Adrenal gland (tissue), 12 donors: ENCODE results near the gene TEAD1. TPM values are rescaled to one million over a fixed set of nuclear protein-coding genes. Genes with fewer than 3 reads are reported as not detected.

Source experiments
- DNase-seq, 7 donors: peaks; one replicate each; pipeline ENCODE4 v3.0.0-alpha.2; 2019 to 2020
- H3K27ac ChIP-seq, 5 donors: fragments of 200-600 bp; sonication (generic) in 4 of 5; 1 replicate in 3 of 5; 2 replicates in 2 of 5; pipeline versions ENCODE4 v1.5.1 to v1.8.0; 2016 to 2020; ENCODE audit warnings: mild to moderate bottlenecking in 1 of 5
- H3K27me3 ChIP-seq: fragments of 200-600 bp; 2 replicates; pipeline ENCODE4 v1.8.0; 2021
- H3K36me3 ChIP-seq, 2 donors: fragments of 200-600 bp; replicated peaks in 1 of 2; 1 replicate in 1 of 2; 2 replicates in 1 of 2; pipeline versions ENCODE4 v1.5.1 to v1.8.0; 2018 to 2022
- H3K4me1 ChIP-seq, 2 donors: fragments of 200-600 bp; replicated peaks in 1 of 2; 1 replicate in 1 of 2; 2 replicates in 1 of 2; pipeline versions ENCODE4 v1.5.1 to v1.8.0; 2018 to 2021
- H3K4me3 ChIP-seq, 4 donors: fragments of 200-600 bp; sonication (generic) in 3 of 4; one replicate each; pipeline ENCODE4 v1.5.1; 2016 to 2018
- H3K9me3 ChIP-seq, 3 donors: fragments of 200-600 bp; sonication (generic) in 1 of 3; replicated peaks in 1 of 3; 1 replicate in 2 of 3; 2 replicates in 1 of 3; pipeline versions ENCODE4 v1.5.1 to v1.8.0; 2016 to 2021
- CTCF ChIP-seq, 6 experiments: fragments of 450-650 bp in 4 of 6; fragments of 200-600 bp in 2 of 6; sonication (generic) in 1 of 6; IDR thresholded peaks; 1 replicate in 5 of 6; 2 replicates in 1 of 6; pipeline versions ENCODE4 v1.5.1 to v1.8.0; 2016 to 2021; ENCODE audit warnings: antibody characterized with exemption in 6 of 6, mild to moderate bottlenecking in 2 of 6, moderate library complexity in 1 of 6
- POLR2A ChIP-seq, 2 donors: fragments of 450-650 bp; IDR thresholded peaks; one replicate each; pipeline ENCODE4 v1.6.1; 2017; ENCODE audit warnings: antibody characterized with exemption in 2 of 2, mild to moderate bottlenecking in 2 of 2, moderate library complexity in 1 of 2
- WGBS, 4 donors: extraction: QIAGEN DNeasy Blood & Tissue Kit in 2 of 4; methylation state at CpG; one replicate each; pipeline versions ENCODE4 v1.1.5 to v1.1.7; 2013 to 2017; 5-methylcytosine and 5-hydroxymethylcytosine counted together
- intact Hi-C, 2 donors: fragments of 100-400 bp; cut with DNase I; formaldehyde crosslinking; loops; one replicate each; pipeline versions ENCODE4 v1.14.1 to v1.15.0; 2022 to 2023
- polyA plus RNA-seq, 3 donors: library from polyadenylated mRNA; stranded (reverse); fragments of 200-250 nt in 2 of 3; fragments of 350-450 nt in 1 of 3; fragmentation: Illumina TruSeq in 1 of 3; extraction: RNeasy Lipid Tissue Mini Kit (QIAGEN cat#74804) in 1 of 3; gene quantifications; one replicate each; pipeline ENCODE4 v1.2.3, GENCODE V29; 2013 to 2014
- total RNA-seq, 9 donors: library from RNA; depleted of rRNA in 4 of 9; stranded (reverse); fragments of >200 nt in 4 of 9; fragments of 120-200 nt in 1 of 9; fragmentation: NEBNext Ultra II Directional in 1 of 9; extraction: Animal tissue kit (Norgen Biotek cat#: 25700) in 1 of 9; gene quantifications; one replicate each; pipeline versions ENCODE4 v1.1.0 to v1.2.4, GENCODE V29; 2013 to 2023
- donor health status: healthy with polysubstance abuse.
- donor health status: Bipolar disorder and iron deficiency.
- donor health status: DM: yes; HTN: yes; CAD: no.
- donor health status: DM: no; HTN: no; CAD: no.
- donor health status: DM: no; HTN: no; CAD: no.
- donor health status: DM: yes; HTN: yes; CAD: no.

The TEAD1 gene
- total and polyA plus RNA-seq, 12 donors: 3.9 to 49.9 (median 35.1) TPM

DNA sequence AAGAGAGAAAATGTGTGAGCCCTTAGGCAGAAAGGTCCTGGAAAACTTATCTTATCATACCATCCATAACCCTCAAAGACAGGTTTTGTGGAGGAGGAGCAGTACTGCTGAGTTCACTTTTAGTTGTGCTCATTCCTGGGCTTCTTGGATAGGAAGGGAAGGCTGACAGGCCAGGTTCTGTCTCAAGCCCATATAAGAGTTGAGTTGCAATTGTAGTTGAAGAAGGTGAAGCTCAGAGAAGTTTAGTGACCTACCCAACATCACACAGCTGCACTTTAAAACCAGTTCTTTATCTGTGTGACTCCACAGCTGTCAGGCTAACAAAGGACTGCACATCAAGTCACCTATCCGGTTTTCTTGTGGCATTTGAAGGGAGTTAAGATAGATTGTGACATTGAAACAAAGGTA lies 13.0 kb downstream of the TEAD1 start:
- peak overlapping the region in 1 of 5 donors; percentile 11 for H3K27ac ChIP-seq
- no peaks in the 10 kb centered on the region for H3K27me3 ChIP-seq
- WGBS, 4 donors: 49 to 55% (median 52%) methylated on average over 1 of the region's 1 CpG
- peaks cover 20 to 67% of the 10 kb centered on the region in 2 donors for H3K4me1 ChIP-seq
- no peaks in the 10 kb centered on the region for H3K36me3 ChIP-seq
- no peak for DNase-seq
- TF ChIP-seq CTCF (IDR thresholded peaks at IDR 0.05) (no peak), POLR2A (IDR thresholded peaks at IDR 0.05) (no peak)
- intact Hi-C loops: no loop called here
- H3K4me3 ChIP-seq: no peak overlapping the region
- H3K9me3 ChIP-seq: no peaks in the 10 kb centered on the region

DNA sequence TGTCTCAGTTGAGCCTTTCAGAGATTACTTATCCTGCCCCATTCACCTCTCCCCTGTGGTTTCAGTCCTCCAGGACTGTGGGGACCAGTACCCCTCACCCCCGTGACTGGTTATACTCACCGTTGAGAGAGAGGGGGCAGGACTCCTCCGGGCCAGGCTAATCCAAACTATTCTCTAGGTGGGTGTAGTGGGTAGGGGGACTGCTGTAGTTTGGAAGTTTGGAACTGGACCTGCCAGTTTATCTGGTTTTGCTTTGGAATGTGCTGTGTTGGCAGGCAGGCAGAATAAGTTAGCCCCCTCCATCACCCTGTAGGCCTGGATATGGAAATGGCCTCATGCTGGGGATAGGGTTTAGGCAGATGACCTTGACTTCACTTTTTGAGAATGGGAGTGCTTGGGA lies 13.5 kb downstream of the TEAD1 start:
- TF ChIP-seq CTCF (IDR thresholded peaks at IDR 0.05): no peak
- TF ChIP-seq POLR2A (IDR thresholded peaks at IDR 0.05): no peak
- Histone ChIP-seq H3K27ac (no peak overlapping the region), H3K27me3 (no peaks in the 10 kb centered on the region)

DNA sequence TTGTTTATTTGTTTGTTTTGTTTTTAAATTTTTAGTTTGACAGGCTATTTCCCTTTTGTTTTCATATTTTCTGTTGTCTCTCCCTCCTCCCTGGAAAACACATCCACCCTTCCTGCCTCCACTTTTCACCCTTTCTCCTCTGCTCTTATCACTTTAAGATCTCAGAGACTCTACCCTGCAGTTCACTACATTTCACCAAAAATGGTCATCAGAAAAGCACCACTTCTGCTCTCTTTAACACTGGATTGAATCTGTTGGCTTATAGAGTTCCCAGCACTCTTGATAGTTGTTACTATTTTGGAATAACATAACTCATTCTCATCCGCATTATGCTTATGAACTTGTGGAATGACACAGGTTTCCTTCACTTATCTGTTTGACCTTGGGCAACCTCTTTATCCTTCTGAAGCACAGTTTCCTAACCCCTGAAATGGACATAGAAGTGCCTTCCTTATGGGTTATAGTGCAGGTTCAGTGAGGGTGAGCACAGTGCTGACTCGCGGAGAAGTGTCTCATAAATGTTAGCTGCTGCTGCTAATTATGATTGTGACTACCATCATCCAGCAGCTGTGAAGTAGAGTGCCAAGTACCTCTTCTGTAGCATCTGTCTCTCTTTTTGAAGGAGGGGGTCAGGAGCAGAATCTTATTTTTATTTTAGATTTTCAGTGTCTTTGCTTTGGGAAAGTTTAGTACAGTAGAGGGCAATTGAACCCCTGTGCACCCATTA lies 15.0 kb downstream of the TEAD1 start:
- Histone ChIP-seq H3K36me3 (no peaks in the 10 kb centered on the region), H3K27me3 (no peaks in the 10 kb centered on the region), H3K9me3 (no peaks in the 10 kb centered on the region), H3K4me1 (peaks cover 35 to 78% of the 10 kb centered on the region in 2 donors), H3K27ac (peak overlapping the region in 1 of 5 donors; percentile 27), H3K4me3 (no peak overlapping the region)
- 17 to 48% (median 38%) methylated on average over 3 of the region's 3 CpGs for WGBS, 4 donors
- intact Hi-C loops: no loop called here
- TF ChIP-seq POLR2A (IDR thresholded peaks at IDR 0.05) (no peak), CTCF (IDR thresholded peaks at IDR 0.05) (no peak)
- no peak for DNase-seq

More for the DNA sequence above, 13.5 kb downstream of the TEAD1 start:
- no peaks in the 10 kb centered on the region for H3K36me3 ChIP-seq
- no peaks in the 10 kb centered on the region for H3K9me3 ChIP-seq
- H3K4me3 ChIP-seq: no peak overlapping the region
- intact Hi-C loops: no loop called here
- H3K4me1 ChIP-seq: peaks cover 26 to 72% of the 10 kb centered on the region in 2 donors
- WGBS, 4 donors: 73 to 80% (median 75%) methylated on average over 3 of the region's 3 CpGs
- no peak for DNase-seq

DNA sequence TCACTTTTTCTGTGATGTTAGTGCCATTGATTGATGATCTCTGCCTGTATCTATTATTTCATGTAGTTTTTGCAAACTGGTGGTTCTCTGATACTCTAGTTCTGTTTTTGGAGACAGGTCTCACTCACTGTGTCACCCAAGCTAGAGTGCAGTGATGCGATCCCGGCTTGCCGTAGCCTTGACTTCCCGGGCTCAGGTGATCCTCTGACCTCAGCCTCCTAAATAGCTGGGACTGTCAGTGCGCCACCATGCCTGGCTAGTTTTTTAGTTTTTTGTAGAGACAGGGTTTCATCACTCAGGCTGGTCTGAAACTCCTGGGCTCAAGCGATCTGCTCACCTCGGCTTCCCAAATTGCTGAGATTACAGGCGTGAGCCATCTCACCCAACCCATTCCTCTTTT lies 16.4 kb downstream of the TEAD1 start:
- TF ChIP-seq POLR2A (IDR thresholded peaks at IDR 0.05) (no peak), CTCF (IDR thresholded peaks at IDR 0.05) (no peak)
- no peaks in the 10 kb centered on the region for H3K27me3 ChIP-seq
- H3K9me3 ChIP-seq: no peaks in the 10 kb centered on the region
- H3K4me3 ChIP-seq: no peak overlapping the region
- intact Hi-C loops: no loop called here
- DNase-seq: peak in 1 of 7 donors; percentile 9
- H3K36me3 ChIP-seq: no peaks in the 10 kb centered on the region
- peaks cover 43 to 87% of the 10 kb centered on the region in 2 donors for H3K4me1 ChIP-seq
- WGBS, 4 donors: 80 to 85% (median 82%) methylated on average over 8 of the region's 8 CpGs
- no peak overlapping the region for H3K27ac ChIP-seq
